Measurements from ENCODE around the gene ZFHX2.
A peak's percentile ranks its signal among the peaks of the same experiment; 100 is the strongest.

The ZFHX2 gene

DNA sequence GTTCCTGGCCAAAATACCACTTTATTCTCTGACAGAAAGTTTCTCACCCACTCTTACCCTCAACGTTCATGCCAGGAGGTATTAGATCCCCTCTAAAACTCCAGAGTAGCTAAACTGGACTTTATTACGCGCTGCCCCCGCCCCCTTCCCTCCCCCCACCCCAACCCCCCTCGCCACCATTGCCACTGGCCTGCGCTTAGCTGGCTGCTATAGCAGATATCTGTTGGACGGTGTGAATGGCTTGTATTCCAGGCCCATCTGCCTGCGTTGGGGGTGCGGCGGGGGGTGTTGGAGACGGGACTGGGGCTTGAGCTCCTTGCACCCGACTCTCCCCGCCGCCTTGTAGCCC lies 3.9 kb upstream of the ZFHX2 start:
- Histone ChIP-seq H3K36me3 (replicated peaks; ENCODE audit: insufficient read depth, low read length) (no peaks in the 10 kb centered on the region), H3K4me2 (ENCODE audit: low read depth, low read length) (peak overlapping the region; percentile 83; the same call in 1 of the 2 replicates), H3F3A (ENCODE audit: insufficient read depth, low read length) (no peaks in the 10 kb centered on the region), H4K20me1 (ENCODE audit: insufficient read depth, low read length) (no peaks in the 10 kb centered on the region), H3K27me3 (replicated peaks; ENCODE audit: insufficient read depth, low read length) (no peaks in the 10 kb centered on the region), H3K79me2 (ENCODE audit: low read length) (peaks cover 8% of the 10 kb centered on the region), H3K9ac (ENCODE audit: low read length) (peak overlapping the region; percentile 80; the same call in 1 of the 2 replicates), H3K9me3 (replicated peaks; ENCODE audit: insufficient read depth, low read length) (no peaks in the 10 kb centered on the region), H3K4me3 (ENCODE audit: low read length) (peak overlapping the region; percentile 88), H2AFZ (ENCODE audit: low read length) (peak overlapping the region; percentile 69; the same call in 1 of the 2 replicates), H3K9me2 (replicated peaks; ENCODE audit: insufficient read depth, low read length) (no peaks in the 10 kb centered on the region), H3K4me1 (ENCODE audit: low read length) (peaks cover 5% of the 10 kb centered on the region; the same call in 1 of the 2 replicates), H3K27ac (ENCODE audit: low read length) (no peak overlapping the region)
- DNase-seq = no peak
- TF ChIP-seq EZH2phosphoT487 (IDR thresholded peaks at IDR 0.05; ENCODE audit: low read length) (no peak), EZH2 (optimal IDR thresholded peaks at IDR 0.05; ENCODE audit: low read depth, low read length) (no peak)
- TF ChIP-seq, protein P1, sequence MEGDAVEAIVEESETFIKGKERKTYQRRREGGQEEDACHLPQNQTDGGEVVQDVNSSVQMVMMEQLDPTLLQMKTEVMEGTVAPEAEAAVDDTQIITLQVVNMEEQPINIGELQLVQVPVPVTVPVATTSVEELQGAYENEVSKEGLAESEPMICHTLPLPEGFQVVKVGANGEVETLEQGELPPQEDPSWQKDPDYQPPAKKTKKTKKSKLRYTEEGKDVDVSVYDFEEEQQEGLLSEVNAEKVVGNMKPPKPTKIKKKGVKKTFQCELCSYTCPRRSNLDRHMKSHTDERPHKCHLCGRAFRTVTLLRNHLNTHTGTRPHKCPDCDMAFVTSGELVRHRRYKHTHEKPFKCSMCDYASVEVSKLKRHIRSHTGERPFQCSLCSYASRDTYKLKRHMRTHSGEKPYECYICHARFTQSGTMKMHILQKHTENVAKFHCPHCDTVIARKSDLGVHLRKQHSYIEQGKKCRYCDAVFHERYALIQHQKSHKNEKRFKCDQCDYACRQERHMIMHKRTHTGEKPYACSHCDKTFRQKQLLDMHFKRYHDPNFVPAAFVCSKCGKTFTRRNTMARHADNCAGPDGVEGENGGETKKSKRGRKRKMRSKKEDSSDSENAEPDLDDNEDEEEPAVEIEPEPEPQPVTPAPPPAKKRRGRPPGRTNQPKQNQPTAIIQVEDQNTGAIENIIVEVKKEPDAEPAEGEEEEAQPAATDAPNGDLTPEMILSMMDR (IDR thresholded peaks at IDR 0.05; ENCODE audit: low read length) = no peak

DNA sequence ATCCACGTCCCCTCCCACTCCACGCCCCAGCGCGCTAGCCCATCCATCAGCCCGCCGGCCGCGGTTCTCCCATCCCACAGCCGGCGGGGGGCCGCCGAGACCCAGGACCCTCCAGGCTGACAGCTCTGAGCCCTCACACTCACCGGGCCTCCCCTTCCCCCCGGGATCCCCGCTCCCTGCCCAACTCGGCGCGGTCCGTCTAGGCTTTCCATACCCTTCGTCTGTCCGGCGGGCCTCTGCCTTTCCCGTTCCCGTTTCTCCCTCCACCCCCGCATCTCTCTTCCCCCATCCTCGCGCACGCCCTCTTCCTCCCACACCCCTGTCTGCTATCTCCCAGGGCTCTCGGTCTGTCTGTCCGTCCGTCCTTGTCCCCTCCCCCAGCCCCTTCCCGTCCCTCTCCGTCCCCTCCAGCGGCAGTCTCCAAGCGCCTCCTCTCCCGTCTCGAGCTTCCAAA lies 726 bp downstream of the ZFHX2 start:
- H3K4me1 ChIP-seq (ENCODE audit: low read length) = no peaks in the 10 kb centered on the region
- no peaks in the 10 kb centered on the region for H3K79me2 ChIP-seq (ENCODE audit: low read length)
- H3K9ac ChIP-seq (ENCODE audit: low read length) = peak overlapping the region; percentile 23; the same call in 1 of the 2 replicates
- DNase-seq = no peak
- H3K4me3 ChIP-seq (ENCODE audit: low read length) = peak overlapping the region; percentile 65
- peak overlapping the region; percentile 74 for H2AFZ ChIP-seq (ENCODE audit: low read length)
- H3K36me3 ChIP-seq (replicated peaks; ENCODE audit: insufficient read depth, low read length) = no peaks in the 10 kb centered on the region
- H4K20me1 ChIP-seq (ENCODE audit: insufficient read depth, low read length) = no peaks in the 10 kb centered on the region
- no peaks in the 10 kb centered on the region for H3K9me2 ChIP-seq (replicated peaks; ENCODE audit: insufficient read depth, low read length)
- H3K4me2 ChIP-seq (ENCODE audit: low read depth, low read length) = peak overlapping the region; percentile 76
- H3K27me3 ChIP-seq (replicated peaks; ENCODE audit: insufficient read depth, low read length) = no peaks in the 10 kb centered on the region
- TF ChIP-seq EZH2phosphoT487 (IDR thresholded peaks at IDR 0.05; ENCODE audit: low read length) (no peak), EZH2 (optimal IDR thresholded peaks at IDR 0.05; ENCODE audit: low read depth, low read length) (no peak)
- TF ChIP-seq, protein P1 (IDR thresholded peaks at IDR 0.05; ENCODE audit: low read length) = no peak
- H3F3A ChIP-seq (ENCODE audit: insufficient read depth, low read length) = no peaks in the 10 kb centered on the region
- H3K27ac ChIP-seq (ENCODE audit: low read length) = no peak overlapping the region
- no peaks in the 10 kb centered on the region for H3K9me3 ChIP-seq (replicated peaks; ENCODE audit: insufficient read depth, low read length)

DNA sequence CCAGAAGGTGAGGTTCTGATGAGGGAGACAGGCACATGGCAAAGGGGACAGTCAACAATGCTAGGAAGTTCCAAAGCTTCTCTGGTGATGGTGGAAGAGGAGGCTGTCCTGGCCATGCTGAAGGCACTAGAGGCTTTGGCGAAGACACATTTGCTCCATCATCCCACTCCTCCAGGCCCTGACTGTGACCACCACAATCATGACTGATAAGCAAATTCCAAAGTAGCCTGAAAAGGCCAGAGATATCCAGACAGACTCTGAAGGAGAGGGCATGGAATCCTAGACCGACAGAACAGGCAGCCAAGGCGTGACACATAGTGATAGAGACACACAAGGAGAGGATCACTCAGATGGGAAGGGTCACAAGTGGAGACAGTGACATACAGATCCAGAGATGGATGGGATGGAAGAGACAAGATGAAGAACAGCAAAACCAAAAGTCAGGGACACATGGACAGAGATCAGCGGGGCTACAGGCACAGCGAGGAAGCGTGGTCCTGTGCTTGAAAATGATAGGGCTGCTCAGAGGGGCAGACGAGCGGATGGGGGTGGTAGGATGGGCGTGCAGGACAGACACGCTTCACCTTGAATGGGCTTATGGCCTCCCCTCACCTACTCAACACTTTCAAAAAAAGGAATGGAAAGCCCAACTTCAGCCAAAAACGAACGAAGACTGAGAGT lies 1.3 kb downstream of the ZFHX2 start:
- H3K36me3 ChIP-seq (replicated peaks; ENCODE audit: insufficient read depth, low read length) = no peaks in the 10 kb centered on the region
- no peaks in the 10 kb centered on the region for H3K27me3 ChIP-seq (replicated peaks; ENCODE audit: insufficient read depth, low read length)
- H3K27ac ChIP-seq (ENCODE audit: low read length) = no peak overlapping the region
- H3F3A ChIP-seq (ENCODE audit: insufficient read depth, low read length) = no peaks in the 10 kb centered on the region
- no peaks in the 10 kb centered on the region for H3K4me1 ChIP-seq (ENCODE audit: low read length)
- H3K9ac ChIP-seq (ENCODE audit: low read length) = no peak overlapping the region
- no peaks in the 10 kb centered on the region for H3K9me3 ChIP-seq (replicated peaks; ENCODE audit: insufficient read depth, low read length)
- H3K4me2 ChIP-seq (ENCODE audit: low read depth, low read length) = no peak overlapping the region
- no peaks in the 10 kb centered on the region for H3K9me2 ChIP-seq (replicated peaks; ENCODE audit: insufficient read depth, low read length)
- DNase-seq = no peak
- no peak overlapping the region for H2AFZ ChIP-seq (ENCODE audit: low read length)
- no peaks in the 10 kb centered on the region for H4K20me1 ChIP-seq (ENCODE audit: insufficient read depth, low read length)
- TF ChIP-seq EZH2 (optimal IDR thresholded peaks at IDR 0.05; ENCODE audit: low read depth, low read length) (no peak), EZH2phosphoT487 (IDR thresholded peaks at IDR 0.05; ENCODE audit: low read length) (no peak)
- TF ChIP-seq, protein P1 (IDR thresholded peaks at IDR 0.05; ENCODE audit: low read length) = no peak
- H3K4me3 ChIP-seq (ENCODE audit: low read length) = no peak overlapping the region
- H3K79me2 ChIP-seq (ENCODE audit: low read length) = no peaks in the 10 kb centered on the region

All from MM.1S (cell line).